Activated CD4-positive, alpha-beta memory T cell treated with anti-CD3 and anti-CD28 coated beads for 36 hours (primary cell): ENCODE data around the gene ANKRD16. TPM values are rescaled to one million over a fixed set of nuclear protein-coding genes. Genes with fewer than 3 reads are reported as not detected.
"Not testable (repeated sequence)": the region's sequence is repeated elsewhere in the genome, so short reads cannot be mapped to it uniquely, and the experiment has no call there.

Experiments used
- CTCF ChIA-PET: fragments of 350-600 bp; sonication (Branson Sonifier 250); formaldehyde crosslinking; loops from one replicate; lab custom pipeline; 2021; ENCODE audit warnings: antibody characterized with exemption, inconsistent platforms; lab: Charles Lee
- POLR2A ChIA-PET: fragments of 350-600 bp; sonication (Branson Sonifier 250); formaldehyde crosslinking; loops from one replicate; lab custom pipeline; 2021; ENCODE audit warnings: antibody characterized with exemption; lab: Charles Lee
- DNase-seq: peaks from one replicate; pipeline ENCODE4 v3.0.0-alpha.2; 2020
- H3K27ac Mint-ChIP-seq: one replicate; pipeline ENCODE4 v1.8.0; 2021; ENCODE audit warnings: mixed read lengths
- H3K27me3 Mint-ChIP-seq: one replicate; pipeline ENCODE4 v1.8.0; 2021; ENCODE audit warnings: mixed read lengths
- H3K36me3 Mint-ChIP-seq: one replicate; pipeline ENCODE4 v1.8.0; 2021; ENCODE audit warnings: mixed read lengths
- H3K4me1 Mint-ChIP-seq: one replicate; pipeline ENCODE4 v1.8.0; 2021; ENCODE audit warnings: low read depth, mixed read lengths
- H3K4me3 Mint-ChIP-seq: one replicate; pipeline ENCODE4 v1.8.0; 2021; ENCODE audit warnings: mild to moderate bottlenecking, mixed read lengths
- H3K9me3 Mint-ChIP-seq: one replicate; pipeline ENCODE4 v1.8.0; 2021; ENCODE audit warnings: mixed read lengths
- intact Hi-C: fragments of 100-400 bp; cut with micrococcal nuclease; formaldehyde crosslinking; loops from one replicate; pipeline ENCODE4 v1.15.1; 2023
- total RNA-seq, 2 experiments: library from RNA; stranded (reverse); gene quantifications; one replicate each; pipeline ENCODE4 v1.2.3, GENCODE V29; 2021

Gene ANKRD16
- total RNA-seq, 2 experiments from 2014 or later: 5.9 to 6.4 TPM

DNA sequence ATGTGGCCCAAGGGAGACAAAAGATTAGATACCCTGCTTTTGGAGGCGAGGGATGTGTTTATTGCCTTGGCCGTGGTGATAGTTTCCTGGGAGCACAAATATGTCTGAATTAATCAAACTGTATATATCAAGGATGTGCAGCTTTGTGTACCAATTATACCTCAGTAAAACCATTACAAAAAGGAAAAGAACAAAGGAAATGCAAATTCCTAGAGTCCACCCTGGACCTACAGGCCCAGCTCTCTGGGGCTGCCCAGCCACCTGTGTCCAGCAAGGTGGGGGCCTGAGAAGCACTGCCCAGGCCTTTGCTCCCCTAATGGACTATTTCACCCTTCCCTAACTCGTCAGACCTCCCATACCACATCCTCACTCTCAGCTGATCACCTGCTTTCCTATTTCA lies 20.5 kb downstream of the ANKRD16 start:
- CTCF ChIA-PET: interaction anchor here (0.9 to 1.2 kb wide), 3 partner anchors 9 to 246 kb away, joined by 3 read pairs; no protein-coding TSS in a partner anchor
- POLR2A ChIA-PET: no interaction called here
- intact Hi-C loops: no loop called here
- Mint-ChIP-seq H3K27ac (no peak overlapping the region), H3K36me3 (peaks cover 2% of the 10 kb centered on the region), H3K27me3 (no peaks in the 10 kb centered on the region), H3K4me3 (no peak overlapping the region), H3K4me1 (peaks cover 2% of the 10 kb centered on the region), H3K9me3 (peaks cover 7% of the 10 kb centered on the region)
- no peak for DNase-seq

DNA sequence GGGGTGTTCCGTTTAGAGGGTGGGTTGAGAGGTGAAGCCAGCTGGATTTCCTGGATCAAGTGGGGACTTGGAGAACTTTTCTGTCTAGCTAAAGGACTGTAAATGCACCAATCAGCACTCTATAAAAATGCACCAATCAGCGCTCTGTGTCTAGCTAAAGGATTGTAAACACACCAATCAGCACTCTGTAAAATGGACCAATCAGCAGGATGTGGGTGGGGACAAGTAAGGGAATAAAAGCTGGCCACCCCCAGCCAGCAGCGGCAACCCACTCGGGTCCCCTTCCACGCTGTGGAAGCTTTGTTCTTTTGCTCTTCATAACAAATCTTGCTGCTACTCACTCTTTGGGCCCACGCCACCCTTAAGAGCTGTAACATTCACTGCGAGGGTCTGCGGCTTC lies 21.3 kb downstream of the ANKRD16 start:
- H3K4me1 Mint-ChIP-seq, H3K9me3 Mint-ChIP-seq, CTCF ChIA-PET, POLR2A ChIA-PET, H3K27me3 Mint-ChIP-seq, intact Hi-C loops, DNase-seq, H3K4me3 Mint-ChIP-seq, H3K27ac Mint-ChIP-seq, H3K36me3 Mint-ChIP-seq: not testable (repeated sequence)

DNA sequence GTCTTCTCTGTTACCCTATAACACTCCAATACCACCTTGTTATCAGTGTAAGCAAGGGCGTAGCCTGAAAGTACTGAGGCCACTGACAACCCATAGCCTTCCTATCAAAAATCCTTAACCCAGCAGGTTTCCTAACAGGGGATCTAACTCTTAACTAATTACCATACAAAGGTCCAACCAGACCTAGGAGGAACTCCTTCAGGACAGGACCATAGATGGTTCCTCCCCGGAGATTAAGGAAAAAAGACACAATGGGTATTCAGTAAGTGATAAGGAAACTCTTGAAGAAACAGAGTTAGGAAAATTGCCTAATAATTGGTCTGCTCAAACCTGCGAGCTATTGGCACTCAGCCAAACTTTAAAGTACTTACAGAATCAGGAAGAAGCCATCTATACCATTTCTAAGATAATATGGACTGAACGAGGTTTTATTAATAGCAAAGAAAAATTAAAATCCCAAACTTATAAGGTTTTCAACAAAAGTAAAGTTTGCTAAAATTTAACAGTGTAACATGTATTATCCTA lies 22.5 kb downstream of the ANKRD16 start:
- POLR2A ChIA-PET, H3K27me3 Mint-ChIP-seq, H3K4me3 Mint-ChIP-seq, H3K9me3 Mint-ChIP-seq, H3K27ac Mint-ChIP-seq, CTCF ChIA-PET, intact Hi-C loops, H3K36me3 Mint-ChIP-seq, DNase-seq, H3K4me1 Mint-ChIP-seq: not testable (repeated sequence)

DNA sequence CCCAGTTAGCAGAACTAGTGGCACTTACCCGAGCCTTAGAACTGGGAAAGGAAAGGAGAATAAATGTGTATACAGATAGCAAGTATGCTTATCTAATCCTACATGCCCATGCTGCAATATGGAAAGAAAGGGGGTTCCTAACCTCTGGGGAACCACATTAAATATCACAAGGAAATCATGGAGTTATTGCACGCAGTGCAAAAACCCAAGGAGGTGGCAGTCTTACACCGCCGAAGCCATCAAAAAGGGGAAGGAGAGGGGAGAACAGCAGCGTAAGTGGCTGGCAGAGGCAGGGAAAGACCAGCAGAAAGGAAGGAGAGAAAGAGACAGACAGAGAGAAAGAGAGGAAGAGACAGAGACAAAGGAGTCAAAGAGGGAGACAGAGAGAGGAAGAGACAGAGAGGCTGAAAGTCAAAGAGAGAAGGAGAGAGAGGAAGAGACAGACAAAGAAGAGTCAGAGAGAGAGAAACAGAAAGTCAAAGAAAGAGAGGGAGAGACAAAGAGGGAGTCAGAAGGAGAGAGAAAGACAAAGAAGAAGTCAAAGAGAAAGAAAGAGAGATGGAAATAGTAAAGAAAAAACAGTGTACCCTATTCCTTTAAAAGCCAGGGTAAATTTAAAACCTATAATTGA lies 23.1 kb downstream of the ANKRD16 start:
- H3K9me3 Mint-ChIP-seq, CTCF ChIA-PET, POLR2A ChIA-PET, H3K4me3 Mint-ChIP-seq, H3K36me3 Mint-ChIP-seq, H3K27me3 Mint-ChIP-seq, H3K4me1 Mint-ChIP-seq, intact Hi-C loops, DNase-seq, H3K27ac Mint-ChIP-seq: not testable (repeated sequence)

DNA sequence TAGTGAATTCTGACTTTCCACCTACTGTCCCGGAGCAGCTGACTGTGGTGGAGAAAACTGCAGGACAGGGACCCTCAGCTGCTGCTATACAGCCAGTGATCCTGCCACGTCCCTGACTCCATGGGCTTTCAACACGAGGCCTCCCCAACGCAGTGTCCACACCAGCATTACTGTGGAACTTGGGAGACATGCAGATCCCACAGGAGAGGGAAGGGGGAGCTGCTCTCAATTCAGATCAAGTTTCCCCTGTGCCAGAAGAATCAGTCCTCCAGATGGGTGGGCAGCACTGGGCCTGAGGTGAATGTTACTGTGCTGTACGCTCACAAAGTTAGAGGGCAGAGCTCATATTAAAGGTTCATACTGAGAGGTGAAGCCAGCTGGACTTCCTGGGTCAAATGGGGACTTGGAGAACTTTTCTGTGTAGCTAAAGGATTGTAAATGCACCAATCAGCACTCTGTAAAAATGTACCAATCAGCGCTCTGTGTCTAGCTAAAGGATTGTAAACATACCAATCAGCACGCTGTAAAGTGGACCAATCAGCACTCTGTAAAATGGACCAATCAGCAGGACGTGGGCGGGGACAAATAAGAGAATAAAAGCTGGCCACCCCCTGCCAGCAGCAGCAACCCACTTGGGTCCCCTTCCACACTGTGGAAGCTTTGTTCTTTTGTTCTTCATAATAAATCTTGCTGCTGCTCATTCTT lies 26.6 kb downstream of the ANKRD16 start:
- H3K4me3 Mint-ChIP-seq, H3K27me3 Mint-ChIP-seq, H3K4me1 Mint-ChIP-seq, H3K36me3 Mint-ChIP-seq, DNase-seq, intact Hi-C loops, H3K9me3 Mint-ChIP-seq, H3K27ac Mint-ChIP-seq, CTCF ChIA-PET: not testable (repeated sequence)
- POLR2A ChIA-PET: interaction anchor here (1.0 to 1.3 kb wide), 2 partner anchors 26 to 109 kb away, joined by 3 read pairs; no protein-coding TSS in a partner anchor

DNA sequence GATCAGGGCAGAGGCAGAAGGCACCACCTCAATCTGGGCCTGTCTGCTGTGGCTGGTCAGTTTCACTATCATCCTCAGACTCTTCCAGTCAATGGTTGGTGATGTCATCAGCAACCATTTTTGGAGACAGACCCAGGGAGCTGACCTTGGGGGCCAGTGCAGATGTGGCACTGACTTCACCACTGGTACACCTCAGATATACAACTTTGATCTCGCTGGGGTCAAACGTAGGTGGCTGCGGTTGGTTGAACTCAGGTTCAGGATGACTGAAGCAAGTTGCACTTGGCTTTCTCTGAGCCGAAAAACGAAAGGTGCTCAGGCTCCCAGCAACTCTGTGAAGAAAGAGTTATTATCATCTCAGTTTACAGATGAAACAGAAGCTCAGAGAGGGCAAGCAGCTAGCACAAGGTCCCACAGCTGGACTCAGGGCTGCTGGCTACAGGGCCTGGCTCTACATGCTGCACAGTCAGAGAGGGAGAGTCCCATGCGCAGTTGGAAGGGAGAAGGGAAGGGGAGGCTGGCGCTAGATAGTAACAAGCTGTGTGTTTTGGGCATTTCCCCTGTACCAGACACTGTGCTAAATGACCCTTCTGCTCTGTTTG lies 27.2 kb downstream of the ANKRD16 start:
- POLR2A ChIA-PET: interaction anchor here (1.0 to 1.3 kb wide), 2 partner anchors 27 to 109 kb away, joined by 3 read pairs; no protein-coding TSS in a partner anchor
- DNase-seq: peak; percentile 33
- Mint-ChIP-seq H3K36me3 (no peaks in the 10 kb centered on the region), H3K4me1 (no peaks in the 10 kb centered on the region), H3K4me3 (no peak overlapping the region), H3K27me3 (no peaks in the 10 kb centered on the region), H3K9me3 (no peaks in the 10 kb centered on the region), H3K27ac (no peak overlapping the region)
- intact Hi-C loops: no loop called here
- CTCF ChIA-PET: no interaction called here

DNA sequence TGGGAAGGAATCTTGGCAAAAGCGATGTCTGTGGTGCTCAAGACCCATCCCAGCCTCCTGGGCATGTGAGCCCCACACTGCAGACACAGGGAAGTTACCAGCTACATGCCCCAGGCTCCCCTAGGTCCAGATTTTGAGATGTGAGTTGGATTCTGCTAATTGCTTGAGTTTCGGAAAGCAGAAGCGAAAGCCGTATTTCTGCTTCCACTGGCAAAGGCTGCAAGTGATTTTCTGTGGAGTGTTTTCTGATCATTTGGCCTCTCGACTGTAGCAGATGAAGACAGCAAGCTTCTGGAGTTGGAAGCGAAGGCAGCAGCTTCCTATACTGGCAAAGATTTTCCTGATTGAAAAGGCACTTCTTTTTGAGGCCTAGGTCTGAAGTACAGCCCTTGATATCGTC lies 29.6 kb downstream of the ANKRD16 start:
- Mint-ChIP-seq H3K27ac (no peak overlapping the region), H3K36me3 (no peaks in the 10 kb centered on the region), H3K4me3 (no peak overlapping the region), H3K27me3 (no peaks in the 10 kb centered on the region), H3K9me3 (no peaks in the 10 kb centered on the region), H3K4me1 (no peaks in the 10 kb centered on the region)
- ChIA-PET CTCF (interaction anchor here (0.7 to 1.1 kb wide), 2 partner anchors 9 to 13 kb away, joined by 3 read pairs; no protein-coding TSS in a partner anchor), POLR2A (interaction anchor here (0.6 kb wide), 1 partner anchor 154 kb away, joined by 5 read pairs; no protein-coding TSS in a partner anchor)
- DNase-seq: no peak
- intact Hi-C loops: no loop called here

DNA sequence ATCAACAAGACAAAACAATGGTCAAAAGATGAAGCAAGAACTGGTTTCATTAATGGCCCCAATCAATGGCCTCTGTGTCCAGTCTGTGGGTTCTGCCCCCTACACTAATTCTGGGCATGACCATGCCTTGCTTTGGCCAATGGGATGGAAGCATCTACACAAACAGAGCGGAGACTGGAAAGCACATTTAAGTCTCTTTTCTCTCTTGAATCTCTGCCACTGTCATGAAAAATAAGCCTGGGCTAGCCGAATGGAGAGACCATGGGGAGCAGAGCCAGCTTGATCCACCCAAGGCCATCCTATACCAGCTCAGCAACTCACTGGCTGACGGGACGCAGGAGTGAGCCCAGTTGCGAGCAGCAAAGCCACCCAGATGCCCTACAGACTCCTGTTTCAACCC lies 30.9 kb downstream of the ANKRD16 start:
- intact Hi-C loops: no loop called here

DNA sequence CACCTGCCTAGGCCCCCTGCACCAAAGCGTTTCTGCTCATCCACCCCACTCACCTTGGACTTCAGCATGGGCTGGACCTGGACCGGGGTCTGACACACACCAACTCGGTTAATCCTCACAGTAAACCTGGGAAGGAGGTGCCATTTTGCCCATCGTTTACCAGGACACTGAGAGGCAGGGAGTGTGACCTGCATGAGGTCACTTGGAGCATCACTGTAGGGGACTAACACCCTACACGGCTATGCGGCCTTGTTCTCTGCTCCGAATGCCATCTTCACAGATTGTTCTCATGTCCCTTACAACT lies 33.0 kb downstream of the ANKRD16 start:
- Mint-ChIP-seq H3K4me1 (no peaks in the 10 kb centered on the region), H3K36me3 (no peaks in the 10 kb centered on the region), H3K9me3 (no peaks in the 10 kb centered on the region), H3K27ac (no peak overlapping the region), H3K4me3 (no peak overlapping the region), H3K27me3 (peaks cover 4% of the 10 kb centered on the region)
- DNase-seq: no peak
- POLR2A ChIA-PET: no interaction called here
- CTCF ChIA-PET: no interaction called here
- intact Hi-C loops: no loop called here

More for the DNA sequence above, 30.9 kb downstream of the ANKRD16 start:
- Mint-ChIP-seq H3K4me1 (no peaks in the 10 kb centered on the region), H3K9me3 (no peaks in the 10 kb centered on the region), H3K36me3 (no peaks in the 10 kb centered on the region), H3K4me3 (no peak overlapping the region), H3K27me3 (no peaks in the 10 kb centered on the region), H3K27ac (no peak overlapping the region)
- ChIA-PET POLR2A (no interaction called here), CTCF (no interaction called here)
- DNase-seq: no peak

DNA sequence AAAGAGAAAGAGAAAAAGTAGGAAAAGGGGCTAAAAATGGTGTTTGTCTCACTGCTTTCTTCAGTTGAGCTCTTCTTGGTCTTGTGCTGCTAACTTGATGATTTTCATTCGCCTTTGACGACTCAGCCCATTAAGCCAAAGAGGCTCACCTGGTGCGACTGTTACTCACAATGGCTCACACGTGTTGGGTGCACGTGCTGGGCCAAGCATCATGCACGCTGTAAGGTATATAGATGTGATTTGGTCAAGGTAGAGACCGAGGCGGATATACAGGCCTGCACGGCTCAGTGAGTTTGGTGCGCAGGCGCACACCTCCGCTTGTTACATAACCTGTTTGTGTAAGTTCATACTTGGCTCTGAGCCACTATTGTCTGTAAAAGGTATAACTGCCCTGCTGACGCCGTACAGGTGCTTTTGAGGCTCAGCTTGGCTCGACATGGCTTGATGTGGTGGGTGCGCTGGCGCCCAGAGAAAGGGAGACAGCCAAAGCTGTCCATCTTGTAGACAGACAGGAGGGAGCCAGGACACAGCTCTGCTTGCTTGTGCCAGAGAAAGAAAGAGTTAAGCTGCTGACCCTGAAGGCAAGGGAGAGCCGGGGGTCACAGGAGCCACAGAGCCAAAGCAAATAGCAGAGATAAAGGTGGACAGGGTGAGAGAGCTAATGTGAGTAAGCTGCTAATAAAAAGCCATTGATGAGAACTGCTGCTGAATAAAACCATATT lies 33.6 kb downstream of the ANKRD16 start:
- no peak for DNase-seq
- H3K27ac Mint-ChIP-seq: no peak overlapping the region
- H3K9me3 Mint-ChIP-seq: no peaks in the 10 kb centered on the region
- intact Hi-C loops: no loop called here
- CTCF ChIA-PET: no interaction called here
- POLR2A ChIA-PET: no interaction called here
- no peaks in the 10 kb centered on the region for H3K4me1 Mint-ChIP-seq
- no peaks in the 10 kb centered on the region for H3K36me3 Mint-ChIP-seq
- no peak overlapping the region for H3K4me3 Mint-ChIP-seq
- peaks cover 4% of the 10 kb centered on the region for H3K27me3 Mint-ChIP-seq

DNA sequence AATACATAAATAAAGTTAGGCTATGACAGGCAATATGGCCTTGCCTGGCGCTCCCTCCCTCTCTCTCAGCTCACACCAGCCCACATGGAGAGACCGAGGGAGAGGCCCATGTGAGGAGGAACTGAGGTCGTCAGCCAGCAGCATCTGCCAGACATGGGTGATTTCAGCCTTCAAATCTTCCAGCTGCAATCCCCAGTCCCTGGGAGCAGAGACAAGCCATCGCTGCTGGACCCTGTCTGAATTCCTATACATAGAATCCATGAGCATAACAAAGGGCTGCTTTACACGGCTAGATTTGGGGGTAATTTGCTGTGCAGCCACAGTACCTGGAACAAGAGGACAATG lies 35.6 kb downstream of the ANKRD16 start:
- no peak overlapping the region for H3K27ac Mint-ChIP-seq
- H3K27me3 Mint-ChIP-seq: peaks cover 4% of the 10 kb centered on the region
- H3K4me3 Mint-ChIP-seq: no peak overlapping the region
- no peak for DNase-seq
- no peaks in the 10 kb centered on the region for H3K9me3 Mint-ChIP-seq
- POLR2A ChIA-PET: no interaction called here
- H3K4me1 Mint-ChIP-seq: no peaks in the 10 kb centered on the region
- intact Hi-C loops: no loop called here
- no peaks in the 10 kb centered on the region for H3K36me3 Mint-ChIP-seq
- CTCF ChIA-PET: no interaction called here

DNA sequence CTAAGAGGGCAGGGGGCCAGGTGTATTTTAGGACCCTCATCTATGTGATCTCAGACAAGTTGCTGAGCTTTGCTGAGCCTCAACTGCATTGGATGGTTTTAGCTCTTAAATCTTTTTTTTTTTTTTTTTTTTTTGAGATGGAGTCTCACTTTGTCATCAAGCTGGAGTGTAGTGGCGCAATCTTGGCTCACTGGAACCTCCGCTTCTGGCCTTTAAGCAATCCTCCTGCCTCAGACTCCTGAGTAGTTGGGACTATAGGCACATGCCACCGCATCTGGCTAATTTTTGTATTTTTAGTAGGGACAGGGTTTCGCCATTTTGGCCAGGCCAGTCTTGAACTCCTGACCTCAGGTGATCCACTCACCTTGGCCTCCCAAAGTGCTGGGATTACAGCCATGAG lies 43.0 kb downstream of the ANKRD16 start:
- DNase-seq, H3K36me3 Mint-ChIP-seq, H3K9me3 Mint-ChIP-seq, H3K4me3 Mint-ChIP-seq, H3K27me3 Mint-ChIP-seq: not testable (repeated sequence)
- peak overlapping the region; percentile 84 for H3K27ac Mint-ChIP-seq
- POLR2A ChIA-PET: interaction anchor here (0.6 to 1.0 kb wide), 3 partner anchors 26 to 746 kb away, joined by 3 read pairs; no protein-coding TSS in a partner anchor
- H3K4me1 Mint-ChIP-seq: peaks cover 25% of the 10 kb centered on the region
- intact Hi-C loops: loop anchor here (1.0 kb wide), 1 partner anchor 26 kb away; no protein-coding TSS in a partner anchor
- CTCF ChIA-PET: interaction anchor here (1.2 kb wide), 1 partner anchor 27 kb away, joined by 4 read pairs; no protein-coding TSS in a partner anchor
